ENCODE results near the gene RAPGEF4. TPM values are rescaled to one million over a fixed set of nuclear protein-coding genes. Genes with fewer than 3 reads are reported as not detected.
A peak's percentile ranks its signal among the peaks of the same experiment; 100 is the strongest.

Gene RAPGEF4
- total and polyA plus RNA-seq, 2 of the 4 experiments (the other 2 are of a cell fraction): 1.7 to 3.2 TPM

DNA sequence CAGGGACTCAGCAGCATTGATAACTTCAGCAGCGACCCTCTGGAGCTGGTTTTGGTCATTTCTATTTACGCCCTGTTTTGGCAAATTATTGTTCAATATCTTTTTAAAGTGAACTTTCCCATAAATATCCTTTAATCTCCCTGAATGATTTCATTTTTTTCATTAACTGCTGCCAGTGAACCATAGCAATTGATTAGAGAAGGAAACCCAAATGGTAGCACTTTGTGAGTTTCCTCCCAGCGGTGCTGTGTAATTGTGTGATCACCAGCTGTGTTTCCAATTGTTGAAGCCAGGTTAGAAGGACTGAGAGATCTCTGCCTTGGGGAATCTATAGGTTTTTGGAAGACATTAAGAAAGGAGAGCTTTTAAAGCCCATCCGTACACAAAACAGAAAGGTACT lies 356.3 kb downstream of the RAPGEF4 start:
- Histone ChIP-seq H2AK9ac (replicated peaks; ENCODE audit: low read depth, low read length, poor library complexity) (no peak overlapping the region), H2BK20ac (ENCODE audit: low read depth, low read length) (peak overlapping the region; percentile 59), H4K91ac (ENCODE audit: insufficient read depth, low read depth, low read length) (no peak overlapping the region), H3K9ac (ENCODE audit: low read depth, low read length) (no peak overlapping the region), H2AFZ (replicated peaks; ENCODE audit: low read length, poor library complexity) (no peak overlapping the region), H3K4me1 (ENCODE audit: control insufficient read depth, insufficient read depth, low read length) (peaks cover 22% of the 10 kb centered on the region), H3K9me3 (ENCODE audit: control insufficient read depth, insufficient read depth, low read length) (no peaks in the 10 kb centered on the region), H3K4me2 (ENCODE audit: low read depth, low read length) (0 out of 2 replicates have a peak overlapping the region, but pooled peaks have one; percentile 18), H2BK5ac (ENCODE audit: low read depth, low read length, poor library complexity, severe bottlenecking) (no peak overlapping the region), H3K27ac (ENCODE audit: insufficient read depth, low read length) (no peak overlapping the region), H3K18ac (ENCODE audit: low read depth, low read length) (peak overlapping the region; percentile 74; the same call in 1 of the 2 replicates), H3K4ac (ENCODE audit: low read depth, low read length) (peak overlapping the region; percentile 52; the same call in 1 of the 2 replicates), H3K14ac (replicated peaks; ENCODE audit: low read depth, low read length) (no peak overlapping the region; the same call in 1 of the 2 replicates), H4K8ac (ENCODE audit: low read depth in 2 of 2, low read length in 2 of 2) (no peak overlapping the region; a peak in 1 of 4 replicates), H3K23ac (ENCODE audit: low read depth, low read length) (0 out of 2 replicates have a peak overlapping the region, but pooled peaks have one; percentile 71), H4K20me1 (ENCODE audit: insufficient read depth, low read length) (no peaks in the 10 kb centered on the region), H3K79me1 (ENCODE audit: low read depth in 1 of 2, low read length in 2 of 2) (peaks cover 17 to 53% of the 10 kb centered on the region in 2 experiments), H3K36me3 (ENCODE audit: control insufficient read depth, insufficient read depth, low read length) (peaks cover 9% of the 10 kb centered on the region), H3K4me3 (ENCODE audit: insufficient read depth, low read depth, low read length) (no peak overlapping the region), H2AK5ac (ENCODE audit: low read depth, low read length) (no peak overlapping the region), H3K9me1 (ENCODE audit: insufficient read depth, low read length) (no peaks in the 10 kb centered on the region; the same call in 1 of the 2 replicates), H4K5ac (ENCODE audit: low read depth, low read length) (peak overlapping the region; percentile 59; the same call in 1 of the 2 replicates), H3K27me3 (ENCODE audit: control insufficient read depth, insufficient read depth, low read length) (no peaks in the 10 kb centered on the region), H3K56ac (ENCODE audit: extremely low read depth, insufficient read depth, low read length) (no peak overlapping the region), H2BK15ac (ENCODE audit: low read depth, low read length) (no peak overlapping the region), H2BK120ac (ENCODE audit: low read depth, low read length) (peak overlapping the region; percentile 33; the same call in 1 of the 2 replicates)
- ATAC-seq (ENCODE audit: low read depth): no peak
- WGBS, 2 experiments (ENCODE audit: extremely low coverage in 2 of 2, insufficient read length in 1 of 2): 100% methylated on average over 2 of the region's 4 CpGs; no CpG with 5 or more reads in 1 of the 2 experiments
- POLR2A ChIA-PET (ENCODE audit: unreplicated experiment): interaction anchor here (0.6 kb wide), 2 partner anchors 32 to 203 kb away, joined by 3 to 4 read pairs; no protein-coding TSS in a partner anchor
- in situ Hi-C loops (cut with MboI; ENCODE audit: low sequenced_read_pairs): no loop called here
- CTCF ChIA-PET: interaction anchor here (0.6 to 1.3 kb wide), 5 partner anchors 14 to 106 kb away, joined by 3 to 5 read pairs (median 3); no protein-coding TSS in a partner anchor
- dilution Hi-C loops (cut with HindIII; ENCODE audit: low sequenced_read_pairs, unreplicated experiment): no loop called here
- intact Hi-C loops (cut with micrococcal nuclease): no loop called here
- no peak for TF ChIP-seq RFX5 (IDR thresholded peaks at IDR 0.05; ENCODE audit: low read depth, low read length)
- BruUV-seq (replicated peaks): no TSS peak
- no peak for DNase-seq

All from IMR-90 (cell line).